Osteoblast (primary cell): ENCODE data around the gene TPPP. TPM values are rescaled to one million over a fixed set of nuclear protein-coding genes. Genes with fewer than 3 reads are reported as not detected.

Source experiments
- DNase-seq: peaks from one replicate; pipeline ENCODE4 v3.0.0; 2011; ENCODE audit warnings: low spot score, mixed read lengths; ENCODE audit not compliant: insufficient read length; ENCODE audit errors: missing footprints
- H2AFZ ChIP-seq: 2 replicates; pipeline ENCODE4 v1.6.0; 2011; ENCODE audit warnings: mild to moderate bottlenecking, low read length
- H3K27ac ChIP-seq: 2 replicates; pipeline ENCODE4 v1.5.1; 2011; ENCODE audit warnings: mild to moderate bottlenecking, low read depth, low read length, moderate library complexity
- H3K27me3 ChIP-seq: 2 replicates; pipeline ENCODE4 v1.6.0; 2012; ENCODE audit warnings: mild to moderate bottlenecking, control low read depth, inconsistent platforms, low read length, moderate library complexity; ENCODE audit not compliant: insufficient read depth
- H3K36me3 ChIP-seq: 2 replicates; pipeline ENCODE4 v1.5.1; 2011; ENCODE audit warnings: mild to moderate bottlenecking, low read length, control low read depth, moderate library complexity; ENCODE audit not compliant: insufficient read depth
- H3K4me1 ChIP-seq: 2 replicates; pipeline ENCODE4 v1.5.1; 2011; ENCODE audit warnings: mild to moderate bottlenecking, low read length, control low read depth, moderate library complexity; ENCODE audit not compliant: insufficient read depth
- H3K4me2 ChIP-seq: 2 replicates; pipeline ENCODE4 v1.6.0; 2011; ENCODE audit warnings: mild to moderate bottlenecking, low read length; ENCODE audit not compliant: insufficient read depth
- H3K4me3 ChIP-seq: fragments of 200-600 bp; sonication (generic); 3 replicates; pipeline ENCODE4 v1.5.1; 2012; ENCODE audit warnings: mild to moderate bottlenecking, low read length, inconsistent platforms; ENCODE audit not compliant: insufficient read depth
- H3K79me2 ChIP-seq: 2 replicates; pipeline ENCODE4 v1.6.0; 2012; ENCODE audit warnings: mild to moderate bottlenecking, low read length, control low read depth, inconsistent platforms; ENCODE audit not compliant: insufficient read depth
- H3K9me3 ChIP-seq: 2 replicates; pipeline ENCODE4 v1.5.1; 2011; ENCODE audit warnings: low read depth, low read length, control low read depth
- H4K20me1 ChIP-seq: 2 replicates; pipeline ENCODE4 v1.6.0; 2012; ENCODE audit warnings: mild to moderate bottlenecking, low read length, control low read depth; ENCODE audit not compliant: insufficient read depth
- total RNA-seq: library from RNA; depleted of rRNA; stranded (reverse); fragments of >200 nt; gene quantifications from 2 replicates; pipeline ENCODE4 v1.2.3, GENCODE V29; 2012
- TF ChIP-seq, protein P1 (sequence below): IDR thresholded peaks from 2 replicates; pipeline ENCODE4 v1.5.1; 2011; ENCODE audit warnings: mild to moderate bottlenecking, low read depth, low read length, moderate library complexity; ENCODE audit errors: extremely low read depth

The TPPP gene
- total RNA-seq, 1 donor: not detected

DNA sequence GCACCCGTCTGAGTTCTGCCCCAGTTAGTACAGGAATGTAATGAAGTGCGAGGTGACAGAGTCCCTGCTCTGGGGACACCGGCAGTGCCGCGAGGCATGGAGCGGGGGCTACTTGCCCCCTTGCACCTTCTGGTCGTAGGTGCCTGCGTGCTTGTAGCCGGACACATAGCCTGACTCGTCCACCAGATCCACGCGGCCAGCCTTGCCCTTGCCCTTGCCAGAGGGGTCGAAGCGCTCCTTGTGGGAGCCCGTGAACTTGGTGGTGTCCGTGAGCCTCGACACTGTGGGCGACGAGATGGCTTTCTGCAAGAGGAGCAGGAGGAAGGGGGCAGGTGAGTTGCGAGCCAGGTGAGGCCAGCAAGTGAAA lies 28.2 kb downstream of the TPPP start:
- Histone ChIP-seq H2AFZ (no peak overlapping the region), H3K27ac (no peak overlapping the region), H3K9me3 (no peaks in the 10 kb centered on the region)

DNA sequence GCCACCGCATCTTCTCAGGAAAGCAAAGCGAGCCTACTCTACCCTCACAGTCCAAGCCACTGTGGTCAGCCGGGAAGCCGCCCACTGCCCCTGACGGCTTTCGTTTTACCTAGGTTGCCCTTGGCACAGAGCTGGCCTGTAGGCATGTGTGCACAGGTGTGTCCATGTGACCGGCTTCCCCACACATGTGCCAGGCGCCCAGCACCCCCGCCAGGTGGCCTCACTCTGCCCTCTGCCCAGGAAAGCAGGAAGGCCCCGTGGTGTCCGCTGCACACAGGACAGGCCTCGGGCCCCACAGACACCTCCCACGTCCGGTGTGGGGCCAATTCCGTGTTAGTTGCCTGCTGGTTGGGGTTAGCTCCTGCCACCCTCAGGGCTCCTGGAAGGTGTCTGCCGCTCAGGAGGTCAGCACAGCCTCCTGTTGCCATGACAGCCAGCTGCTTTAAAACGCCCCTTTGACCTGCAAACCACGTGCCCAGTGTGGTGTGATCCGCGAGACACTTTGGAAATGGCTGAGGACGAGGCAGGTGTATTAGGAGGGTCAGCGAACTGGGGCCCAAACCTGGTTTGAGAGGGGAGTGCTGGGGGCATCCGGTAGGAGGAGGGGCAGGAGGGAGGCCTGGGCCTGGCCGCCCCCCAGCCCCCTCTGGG lies 28.7 kb downstream of the TPPP start:
- Histone ChIP-seq H3K9me3 (no peaks in the 10 kb centered on the region), H2AFZ (no peak overlapping the region), H4K20me1 (no peaks in the 10 kb centered on the region), H3K4me2 (no peak overlapping the region), H3K4me1 (no peaks in the 10 kb centered on the region), H3K4me3 (no peak overlapping the region), H3K27me3 (no peaks in the 10 kb centered on the region), H3K79me2 (no peaks in the 10 kb centered on the region), H3K27ac (no peak overlapping the region), H3K36me3 (peaks cover 4% of the 10 kb centered on the region)
- no peak for DNase-seq
- TF ChIP-seq, protein P1, sequence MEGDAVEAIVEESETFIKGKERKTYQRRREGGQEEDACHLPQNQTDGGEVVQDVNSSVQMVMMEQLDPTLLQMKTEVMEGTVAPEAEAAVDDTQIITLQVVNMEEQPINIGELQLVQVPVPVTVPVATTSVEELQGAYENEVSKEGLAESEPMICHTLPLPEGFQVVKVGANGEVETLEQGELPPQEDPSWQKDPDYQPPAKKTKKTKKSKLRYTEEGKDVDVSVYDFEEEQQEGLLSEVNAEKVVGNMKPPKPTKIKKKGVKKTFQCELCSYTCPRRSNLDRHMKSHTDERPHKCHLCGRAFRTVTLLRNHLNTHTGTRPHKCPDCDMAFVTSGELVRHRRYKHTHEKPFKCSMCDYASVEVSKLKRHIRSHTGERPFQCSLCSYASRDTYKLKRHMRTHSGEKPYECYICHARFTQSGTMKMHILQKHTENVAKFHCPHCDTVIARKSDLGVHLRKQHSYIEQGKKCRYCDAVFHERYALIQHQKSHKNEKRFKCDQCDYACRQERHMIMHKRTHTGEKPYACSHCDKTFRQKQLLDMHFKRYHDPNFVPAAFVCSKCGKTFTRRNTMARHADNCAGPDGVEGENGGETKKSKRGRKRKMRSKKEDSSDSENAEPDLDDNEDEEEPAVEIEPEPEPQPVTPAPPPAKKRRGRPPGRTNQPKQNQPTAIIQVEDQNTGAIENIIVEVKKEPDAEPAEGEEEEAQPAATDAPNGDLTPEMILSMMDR: no peak

More for the DNA sequence above, 28.2 kb downstream of the TPPP start:
- Histone ChIP-seq H3K4me1 (no peaks in the 10 kb centered on the region), H4K20me1 (no peaks in the 10 kb centered on the region), H3K27me3 (no peaks in the 10 kb centered on the region), H3K4me3 (no peak overlapping the region), H3K79me2 (no peaks in the 10 kb centered on the region), H3K4me2 (no peak overlapping the region), H3K36me3 (peaks cover 4% of the 10 kb centered on the region)
- DNase-seq: no peak
- TF ChIP-seq, protein P1: no peak

DNA sequence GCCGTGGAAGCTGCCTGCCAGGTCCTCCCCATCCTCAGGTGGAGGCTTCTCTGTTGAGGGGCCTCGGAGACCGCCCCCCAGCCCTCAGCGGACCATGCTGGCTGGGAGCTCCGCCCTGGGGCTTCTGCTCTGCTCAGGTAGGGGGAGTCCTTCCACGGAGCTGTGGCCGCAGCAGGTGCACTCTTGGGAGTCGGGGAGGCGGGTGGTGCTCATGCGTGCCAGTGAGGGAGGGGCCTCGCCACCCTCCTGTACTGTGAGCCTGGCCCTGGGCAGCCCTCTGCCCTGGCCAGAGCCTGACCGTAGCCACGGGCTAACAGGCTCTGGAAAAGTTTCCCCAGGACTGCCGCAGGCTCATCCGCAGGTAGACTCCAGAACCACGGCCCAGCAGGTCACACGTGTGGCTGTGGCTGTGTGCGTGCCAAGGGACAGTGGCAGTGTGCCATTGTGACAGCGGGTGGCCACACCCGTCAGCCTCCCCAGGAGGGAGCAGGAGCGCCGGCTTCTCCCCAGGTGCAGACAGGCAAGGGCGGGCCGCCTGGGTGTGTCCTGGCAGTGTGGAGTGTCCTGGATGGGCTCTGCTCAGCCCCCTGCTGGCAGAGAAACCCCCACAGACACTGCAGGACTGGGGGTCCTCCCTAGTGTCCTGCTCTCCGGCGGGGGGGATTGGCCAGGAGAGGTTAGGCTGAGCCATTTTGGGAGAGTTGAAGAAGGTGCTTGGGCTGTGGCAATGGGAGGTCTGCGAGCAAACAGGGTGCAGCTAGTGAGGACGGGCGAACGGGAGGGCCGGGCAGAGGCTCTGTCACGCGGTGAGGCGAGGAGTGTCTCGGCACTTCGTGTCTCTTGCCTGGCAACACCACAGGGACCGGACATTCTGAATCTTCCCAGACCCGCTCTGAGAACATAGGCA lies 29.5 kb downstream of the TPPP start:
- Histone ChIP-seq H3K36me3 (peaks cover 4% of the 10 kb centered on the region), H3K4me1 (no peaks in the 10 kb centered on the region), H3K27me3 (no peaks in the 10 kb centered on the region), H3K4me2 (no peak overlapping the region), H3K9me3 (no peaks in the 10 kb centered on the region), H3K27ac (no peak overlapping the region), H4K20me1 (no peaks in the 10 kb centered on the region), H3K79me2 (no peaks in the 10 kb centered on the region), H3K4me3 (no peak overlapping the region), H2AFZ (no peak overlapping the region)
- TF ChIP-seq, protein P1: no peak
- DNase-seq: no peak
